ENCODE results near the gene SHANK1. TPM values are rescaled to one million over a fixed set of nuclear protein-coding genes. Genes with fewer than 3 reads are reported as not detected.

The SHANK1 gene
- total RNA-seq, 1 donor from 2014 or later = 0.17 TPM

DNA sequence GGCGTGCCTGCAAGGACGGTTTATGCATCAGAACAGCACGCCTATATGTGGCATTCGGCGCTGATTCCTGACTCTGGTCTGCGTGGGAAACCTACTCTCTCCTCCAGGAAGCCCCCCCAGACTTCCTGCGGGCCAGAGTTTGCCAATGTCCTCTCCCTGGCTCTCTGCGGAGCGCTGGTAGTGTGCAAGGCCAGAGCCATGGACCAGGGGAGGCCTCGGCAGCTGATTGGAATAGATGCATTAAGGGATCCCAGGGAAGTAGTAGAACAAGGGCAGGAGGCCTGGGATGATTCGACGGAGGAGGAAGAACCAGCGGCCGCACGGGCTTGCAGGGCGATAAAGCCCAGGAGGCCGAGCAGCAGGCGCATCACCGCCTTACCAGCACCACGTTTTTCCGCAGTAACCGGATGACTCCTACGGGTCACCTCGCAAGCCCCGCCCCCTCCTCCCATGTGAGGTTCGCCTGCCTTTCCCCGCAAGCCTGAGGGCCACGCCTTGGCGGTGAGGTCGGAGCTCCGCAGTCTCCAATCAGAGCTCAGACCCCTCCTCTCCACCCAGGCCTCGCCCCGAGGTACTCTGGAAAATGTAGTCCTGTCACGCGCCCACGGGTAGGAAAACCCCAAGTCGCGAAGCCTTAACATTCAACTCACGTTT, 8.6 kb upstream of the SHANK1 start:
- DNase-seq = peak; percentile 93

DNA sequence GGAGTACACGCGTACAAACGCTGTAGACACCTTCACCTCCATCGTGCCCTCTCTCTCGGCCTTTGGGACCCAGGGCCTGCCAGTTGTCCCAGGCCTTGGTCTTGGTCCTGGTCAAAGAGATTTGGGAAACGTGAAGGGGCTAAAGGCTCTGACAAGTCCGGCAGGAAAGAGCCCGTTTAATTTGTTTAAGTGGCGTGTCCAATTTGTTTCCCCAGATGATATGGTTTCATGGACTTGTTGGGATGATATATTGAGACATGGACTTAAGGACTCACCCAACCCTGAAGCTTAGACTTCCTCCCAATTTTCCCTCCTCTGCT, 6.3 kb upstream of the SHANK1 start:
- no peak for DNase-seq

DNA sequence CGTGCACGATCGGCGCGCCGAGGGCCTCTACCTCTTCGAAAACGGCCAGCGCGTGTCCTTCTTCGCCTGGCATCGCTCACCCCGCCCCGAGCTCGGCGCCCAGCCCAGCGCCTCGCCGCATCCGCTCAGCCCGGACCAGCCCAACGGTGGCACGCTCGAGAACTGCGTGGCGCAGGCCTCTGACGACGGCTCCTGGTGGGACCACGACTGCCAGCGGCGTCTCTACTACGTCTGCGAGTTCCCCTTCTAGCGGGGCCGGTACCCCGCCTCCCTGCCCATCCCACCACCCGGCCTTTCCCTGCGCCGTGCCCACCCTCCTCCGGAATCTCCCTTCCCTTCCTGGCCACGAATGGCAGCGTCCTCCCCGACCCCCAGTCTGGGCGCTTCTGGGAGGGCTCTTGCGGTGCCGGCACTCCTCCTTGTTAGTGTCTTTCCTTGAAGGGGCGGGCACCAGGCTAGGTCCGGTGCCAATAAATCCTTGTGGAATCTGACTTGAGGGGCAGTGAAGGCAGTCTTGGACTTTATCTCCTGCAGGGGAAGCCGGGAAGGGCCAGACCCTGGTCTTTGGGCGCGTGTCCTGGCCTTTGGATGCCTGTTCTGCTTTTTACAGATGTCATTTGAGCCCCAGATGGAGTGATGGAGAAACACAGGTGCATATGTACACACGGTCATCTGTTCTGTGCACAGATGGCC, 5.8 kb upstream of the SHANK1 start:
- no peak for DNase-seq

DNA sequence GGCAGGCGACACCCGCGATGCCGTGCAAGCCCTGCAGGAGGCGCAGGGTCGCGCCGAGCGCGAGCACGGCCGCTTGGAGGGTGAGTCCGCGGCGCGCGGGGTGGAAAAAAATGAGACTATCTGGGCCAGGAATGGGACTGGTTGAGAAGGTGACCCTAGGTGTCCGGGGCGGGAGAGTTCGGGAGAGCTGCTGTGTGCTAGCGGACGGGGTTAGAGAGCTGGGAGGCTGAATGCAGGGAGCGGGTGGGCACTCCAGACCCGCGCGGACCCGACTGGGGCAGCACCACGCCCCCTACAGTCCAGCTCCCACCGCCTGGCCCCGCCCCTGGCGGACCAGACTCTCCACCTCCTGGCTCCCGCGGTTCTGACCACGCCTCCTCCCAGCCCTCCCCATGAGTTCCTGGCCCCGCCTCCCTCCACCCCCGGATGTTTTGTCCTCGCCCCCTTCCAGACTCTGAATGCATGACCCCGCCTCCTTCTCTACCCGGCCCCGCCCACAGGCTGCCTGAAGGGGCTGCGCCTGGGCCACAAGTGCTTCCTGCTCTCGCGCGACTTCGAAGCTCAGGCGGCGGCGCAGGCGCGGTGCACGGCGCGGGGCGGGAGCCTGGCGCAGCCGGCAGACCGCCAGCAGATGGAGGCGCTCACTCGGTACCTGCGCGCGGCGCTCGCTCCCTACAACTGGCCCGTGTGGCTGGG, 5.1 kb upstream of the SHANK1 start:
- DNase-seq = peak; percentile 100

DNA sequence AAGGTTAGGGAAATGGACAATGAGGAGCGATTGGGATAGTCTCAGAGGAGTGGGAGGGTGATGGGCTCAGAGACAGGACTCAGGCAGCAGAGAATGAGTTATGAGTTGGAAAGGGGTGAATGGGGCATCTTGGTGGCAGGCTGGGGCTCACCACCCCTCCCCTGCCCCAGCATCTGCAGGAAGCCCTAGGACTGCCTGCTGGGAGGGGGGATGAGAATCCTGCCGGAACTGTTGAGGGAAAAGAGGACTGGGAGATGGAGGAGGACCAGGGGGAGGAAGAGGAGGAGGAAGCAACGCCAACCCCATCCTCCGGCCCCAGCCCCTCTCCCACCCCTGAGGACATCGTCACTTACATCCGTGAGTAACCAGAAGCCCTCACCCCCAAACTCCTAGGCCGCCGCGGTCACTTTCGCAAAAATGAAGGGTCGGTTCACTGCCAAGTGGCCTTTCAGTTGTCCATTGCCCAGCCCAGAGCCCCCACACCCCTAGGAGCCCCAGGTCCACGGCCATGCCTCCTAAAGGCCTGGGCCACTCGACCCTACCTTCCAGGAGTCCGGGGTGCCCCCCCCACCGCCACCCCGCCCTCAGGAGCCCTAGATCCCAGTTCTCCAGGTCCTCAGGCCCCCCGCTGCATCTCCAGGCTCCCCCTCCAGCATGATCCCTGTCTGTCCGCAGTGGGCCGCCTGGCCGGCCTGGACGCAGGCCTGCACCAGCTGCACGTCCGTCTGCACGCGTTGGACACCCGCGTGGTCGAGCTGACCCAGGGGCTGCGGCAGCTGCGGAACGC, 4.3 kb upstream of the SHANK1 start:
- DNase-seq = no peak

DNA sequence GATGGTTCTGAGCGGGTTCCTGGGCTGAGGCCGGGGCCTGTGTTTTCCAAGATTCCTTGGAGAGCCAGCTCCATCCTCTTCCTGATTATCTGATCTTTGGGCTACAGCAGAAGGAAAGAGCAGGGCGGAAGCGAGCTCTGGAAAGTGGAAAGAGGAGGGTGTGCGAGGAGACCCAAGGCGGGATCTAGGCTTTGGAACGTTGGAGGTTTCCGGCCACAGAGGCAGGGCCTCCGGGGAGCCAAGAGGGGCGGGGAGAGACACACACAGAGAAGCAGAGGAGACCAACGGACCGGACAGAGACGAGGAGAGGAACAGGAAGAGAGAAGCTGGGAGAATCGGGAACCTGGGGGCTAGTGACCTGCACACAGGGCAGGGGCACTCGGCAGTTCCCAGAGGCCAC, 3.5 kb upstream of the SHANK1 start, which contains the start of gene CLEC11A:
Gene CLEC11A (plus strand): TSS at position 296 of the 400 bp plus-strand sequence. CDS start 162 bp downstream, outside the sequence.
- no peak for DNase-seq

DNA sequence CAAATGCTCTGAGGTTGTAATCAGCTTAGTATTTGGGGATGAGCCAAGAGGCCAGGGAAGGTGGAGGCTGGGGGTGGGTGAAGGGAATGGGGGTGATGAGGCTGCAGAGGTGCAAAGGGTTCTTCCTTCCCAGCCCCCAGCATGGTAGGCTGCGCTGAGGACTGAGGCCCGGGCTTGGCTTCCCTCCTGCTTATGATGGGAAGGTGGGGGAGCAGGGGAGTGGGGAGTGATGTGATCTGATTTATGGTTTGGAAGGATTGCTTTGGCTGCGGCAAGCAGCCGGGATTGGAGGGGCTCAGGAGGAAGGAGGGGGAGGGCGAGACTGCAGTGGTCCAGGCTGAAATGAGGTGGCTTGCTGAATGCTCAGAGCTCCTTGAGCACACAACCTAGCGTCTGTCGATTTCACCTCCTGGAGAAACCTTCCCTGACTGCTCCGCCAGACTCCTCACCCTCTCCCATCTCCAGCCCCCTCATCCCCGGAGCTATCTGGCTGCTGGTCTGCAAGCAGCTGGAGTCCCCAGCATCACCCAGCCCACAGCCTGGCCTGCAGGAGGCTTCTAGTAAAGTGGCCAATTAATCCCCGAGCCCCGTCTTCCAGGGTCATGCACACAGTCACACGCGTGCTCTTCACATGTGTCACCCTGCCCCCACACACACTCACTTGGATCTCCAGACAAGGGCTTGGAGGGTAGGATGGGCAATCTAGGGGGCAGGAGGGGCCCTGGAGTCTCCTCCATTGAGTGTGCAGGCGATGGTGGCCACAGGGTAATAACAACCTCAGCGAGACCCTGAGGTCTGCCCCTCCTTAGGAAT, 2.8 kb upstream of the SHANK1 start:
- DNase-seq = no peak

DNA sequence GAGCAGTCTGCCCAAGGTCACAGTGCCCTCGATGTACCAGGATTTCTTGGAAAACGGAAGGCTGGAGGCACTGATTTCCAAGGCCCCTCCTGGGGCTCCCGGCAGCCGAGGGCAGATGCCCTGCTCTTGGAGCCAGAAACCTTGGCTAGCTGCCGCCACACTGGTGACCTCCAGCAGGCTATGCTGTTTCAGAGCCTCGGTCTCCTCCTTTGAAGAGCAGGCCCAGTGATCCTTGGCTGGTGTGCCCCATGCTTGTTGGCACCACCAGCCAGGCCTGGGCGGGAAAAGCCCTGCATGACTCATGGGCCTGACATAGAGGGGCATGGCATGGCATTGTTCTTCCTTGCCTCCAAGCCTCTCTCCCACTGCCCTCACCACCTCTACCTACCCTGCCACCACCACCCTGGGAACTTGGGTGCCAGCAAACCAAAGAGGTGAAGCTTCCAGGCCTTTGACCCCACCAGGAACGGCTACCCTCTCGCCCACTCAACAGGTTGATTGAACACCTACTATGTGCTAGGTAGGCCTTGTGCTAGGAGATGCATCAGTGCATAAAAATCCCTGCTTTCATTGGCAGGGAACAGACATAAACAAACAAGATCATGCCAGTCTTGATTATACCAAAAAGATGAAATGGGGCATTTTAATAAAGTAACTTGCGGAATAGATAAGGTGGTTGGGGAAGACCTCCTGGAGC, 2.0 kb upstream of the SHANK1 start:
- no peak for DNase-seq

DNA sequence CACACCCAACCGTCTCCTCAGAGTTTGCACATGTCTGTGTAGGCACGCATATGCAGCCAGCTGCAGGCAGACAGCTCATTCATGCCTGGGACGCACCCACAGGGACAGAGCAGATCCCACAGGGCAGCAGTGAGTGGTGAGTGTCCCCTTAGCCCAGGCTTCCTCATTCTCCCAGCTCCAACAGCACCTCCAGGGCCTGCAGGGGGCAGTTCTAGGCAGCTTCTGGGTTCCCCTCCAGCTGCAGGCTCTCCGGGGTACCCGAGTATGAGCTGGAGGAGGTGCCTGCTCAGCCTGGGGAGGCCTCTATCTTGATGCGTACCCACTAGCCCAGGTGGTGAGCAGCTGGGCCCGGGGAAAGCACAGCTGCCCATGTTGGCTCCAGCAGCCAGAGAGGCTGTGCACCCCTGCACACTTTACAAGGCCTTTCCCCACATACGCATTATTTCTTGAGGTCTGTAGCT, 1.3 kb upstream of the SHANK1 start:
- no peak for DNase-seq

DNA sequence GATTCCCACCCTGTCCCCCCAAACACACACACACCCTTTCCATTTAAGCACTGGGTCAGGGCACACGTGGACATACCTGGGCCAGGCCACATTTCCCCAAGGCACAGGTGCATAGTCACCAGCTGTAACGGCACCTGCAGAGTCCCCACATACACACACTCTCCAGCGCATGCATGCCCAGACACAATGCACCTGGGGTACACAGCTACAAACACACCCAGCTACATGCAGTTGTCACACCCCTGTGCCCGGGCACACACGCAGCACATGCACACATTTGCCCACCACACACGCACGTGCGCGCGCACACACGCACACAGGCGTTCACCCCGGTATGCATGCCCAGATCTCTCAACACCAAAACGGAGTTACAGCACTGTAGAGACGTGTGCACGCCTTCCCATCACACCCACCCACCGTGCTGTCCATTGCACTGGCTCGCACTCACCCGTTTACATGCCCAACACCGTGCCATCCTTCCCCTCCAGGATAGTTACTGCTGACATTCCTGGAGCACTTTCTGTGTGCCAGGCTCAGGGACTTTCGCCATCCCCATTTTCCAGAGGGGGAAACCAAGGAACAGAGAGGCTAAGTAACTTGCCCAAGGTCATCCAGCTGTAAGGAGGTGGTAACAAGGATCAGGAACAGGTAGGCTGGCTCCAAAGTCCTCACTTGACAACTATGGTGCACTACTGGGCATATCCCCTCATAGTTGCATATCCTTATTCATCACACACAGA, 749 bp upstream of the SHANK1 start:
- no peak for DNase-seq

DNA sequence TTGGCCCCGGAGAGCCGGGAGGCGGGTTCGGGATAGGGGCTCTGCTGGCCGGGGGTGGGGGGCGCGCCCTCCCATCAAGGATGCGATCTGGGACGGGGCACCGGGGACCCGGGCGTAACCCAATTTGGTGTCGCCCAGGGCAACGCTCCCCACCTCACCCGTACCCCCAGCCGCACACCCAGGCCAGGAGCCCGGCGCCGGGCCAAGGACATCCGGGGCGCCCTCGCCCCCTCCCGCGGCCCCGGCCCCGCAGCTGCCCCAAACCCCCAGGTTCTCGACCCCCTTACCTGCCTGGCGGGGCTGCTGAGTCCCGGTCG, 525 bp downstream of the SHANK1 start:
- no peak for DNase-seq

DNA sequence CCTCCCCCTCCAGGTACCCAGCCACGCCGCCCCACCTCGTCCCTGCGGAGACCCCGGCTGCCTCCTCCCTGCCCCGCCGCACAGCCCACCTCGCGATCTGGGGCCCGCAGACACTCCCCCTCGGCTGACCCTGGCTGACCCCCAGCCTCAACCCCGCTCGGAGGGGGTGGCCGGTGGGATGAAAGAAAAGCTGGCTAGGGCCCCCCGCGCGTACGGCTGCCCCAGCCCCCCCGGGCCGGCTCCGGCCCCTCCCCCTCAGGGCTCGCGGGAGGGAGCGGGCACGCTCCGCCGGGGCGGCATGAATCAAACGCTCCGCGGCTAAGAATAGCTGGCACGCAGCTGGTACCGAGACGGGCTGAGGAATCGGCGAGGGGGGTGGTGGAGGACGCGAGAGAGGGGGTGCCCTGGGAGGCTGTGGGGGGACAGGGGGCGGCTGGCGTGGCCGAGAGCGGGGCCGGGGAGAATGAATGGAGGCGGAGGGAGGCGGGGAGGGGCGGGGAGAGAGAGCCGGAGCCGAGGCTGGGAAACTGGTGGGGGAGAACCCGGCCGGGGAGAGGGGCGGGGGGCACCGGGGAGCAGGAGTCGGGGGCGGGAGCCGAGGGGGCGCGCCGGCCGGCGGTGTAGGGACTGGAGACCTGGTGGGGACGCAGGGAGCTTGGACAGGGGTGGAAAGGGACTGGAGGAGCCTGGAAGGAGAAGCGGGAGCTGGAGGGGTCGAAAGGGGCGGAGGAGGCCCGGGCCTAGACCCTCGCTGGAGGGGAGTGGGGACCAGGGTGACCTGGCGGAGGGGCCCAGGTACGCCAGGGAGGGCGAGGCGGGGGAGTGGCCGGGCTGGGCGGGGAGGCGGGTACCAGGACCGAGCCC, 1.1 kb downstream of the SHANK1 start:
- DNase-seq = no peak

DNA sequence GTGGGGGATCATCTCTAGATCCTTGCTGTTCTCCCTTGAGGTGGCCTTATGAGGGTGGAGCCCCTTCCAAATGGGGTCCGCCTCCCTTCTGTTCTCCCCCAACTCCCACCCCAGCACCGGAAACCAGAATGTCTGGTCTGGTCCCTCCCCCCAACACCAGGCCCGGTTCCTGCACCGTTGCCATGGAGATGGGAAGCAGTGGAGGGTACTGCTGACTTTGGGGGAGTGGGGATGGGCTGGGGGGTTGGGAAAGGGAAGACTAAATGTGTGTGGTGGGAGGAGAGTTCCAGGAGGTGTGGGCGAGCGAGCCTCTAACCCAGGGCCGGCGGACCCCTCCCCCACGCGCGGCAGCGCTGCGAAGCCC, 1.7 kb downstream of the SHANK1 start:
- DNase-seq = no peak

DNA sequence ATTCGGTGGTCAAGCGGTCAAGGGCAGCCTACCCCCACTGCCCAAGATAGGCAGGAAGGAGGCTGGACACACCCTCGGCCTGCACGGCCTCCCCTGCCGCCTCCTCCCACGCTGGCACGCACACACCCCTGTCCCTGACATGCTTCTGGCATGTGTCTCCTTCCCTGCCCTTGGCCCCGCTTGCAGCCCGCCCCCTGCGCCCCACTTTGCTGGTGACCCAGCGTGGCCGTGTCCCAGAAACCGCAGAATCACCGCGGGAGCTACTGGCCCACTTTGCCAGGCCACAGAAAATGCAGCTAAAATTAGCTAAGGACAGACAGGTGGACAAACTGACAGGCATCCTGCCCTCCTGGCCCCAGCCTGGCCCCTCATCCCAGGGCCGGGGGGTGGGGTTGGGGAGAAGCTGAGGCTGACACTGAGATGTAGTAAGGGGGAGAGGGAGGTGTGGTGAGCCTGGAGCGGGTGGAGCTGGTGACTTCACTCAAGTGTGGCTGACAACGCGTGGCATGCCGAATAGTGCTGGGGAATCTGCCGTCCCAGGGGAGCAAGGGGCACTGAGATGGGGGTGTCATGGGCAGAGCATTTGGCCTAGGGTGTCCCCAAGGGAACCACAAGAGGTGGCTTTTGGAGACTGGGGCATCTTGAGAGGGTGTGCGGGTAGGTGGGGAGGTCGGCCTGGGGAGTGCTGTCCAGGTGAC, 2.4 kb downstream of the SHANK1 start:
- no peak for DNase-seq

DNA sequence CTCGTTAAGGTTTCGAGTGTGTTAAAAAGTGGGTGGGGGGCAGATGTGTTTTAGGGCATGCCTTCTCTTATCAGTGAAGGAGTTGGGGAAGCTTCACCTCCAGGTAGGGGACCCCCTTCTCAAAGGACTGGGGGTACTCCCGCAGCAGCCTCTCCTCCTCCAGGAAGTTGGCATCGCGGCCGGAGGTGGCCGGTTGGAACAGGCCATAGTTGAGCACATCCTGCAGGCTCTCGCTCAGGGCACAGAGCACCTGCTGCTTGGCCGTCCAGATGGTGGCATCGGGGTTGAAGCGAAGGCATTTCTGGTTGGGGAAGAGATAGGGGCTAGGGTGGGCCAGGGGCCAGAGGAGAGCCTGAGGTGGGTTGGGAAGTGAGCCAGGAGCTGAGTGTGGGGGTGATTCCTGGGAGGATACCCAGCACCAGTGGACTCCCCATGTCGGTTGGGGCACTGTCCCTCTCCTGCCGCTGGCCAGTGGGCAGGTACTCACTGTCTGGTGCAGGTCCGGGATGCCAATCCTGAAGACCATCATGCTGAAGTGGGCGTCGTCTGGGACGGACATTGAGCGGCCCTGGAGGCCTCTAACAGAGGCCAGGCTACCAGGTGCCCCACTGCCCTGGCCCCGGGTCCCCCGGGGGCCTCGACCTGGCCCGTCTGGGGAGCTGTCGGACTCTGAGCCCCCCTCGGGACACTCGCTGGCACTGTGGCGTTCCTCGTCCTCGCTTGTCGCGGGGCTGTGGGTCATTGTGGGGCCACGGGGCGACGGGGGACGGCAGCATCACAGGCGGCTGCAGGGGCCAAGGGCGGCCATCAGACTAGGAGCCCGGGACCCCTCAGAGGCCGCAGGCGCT, 3.2 kb downstream of the SHANK1 start:
- DNase-seq = no peak

DNA sequence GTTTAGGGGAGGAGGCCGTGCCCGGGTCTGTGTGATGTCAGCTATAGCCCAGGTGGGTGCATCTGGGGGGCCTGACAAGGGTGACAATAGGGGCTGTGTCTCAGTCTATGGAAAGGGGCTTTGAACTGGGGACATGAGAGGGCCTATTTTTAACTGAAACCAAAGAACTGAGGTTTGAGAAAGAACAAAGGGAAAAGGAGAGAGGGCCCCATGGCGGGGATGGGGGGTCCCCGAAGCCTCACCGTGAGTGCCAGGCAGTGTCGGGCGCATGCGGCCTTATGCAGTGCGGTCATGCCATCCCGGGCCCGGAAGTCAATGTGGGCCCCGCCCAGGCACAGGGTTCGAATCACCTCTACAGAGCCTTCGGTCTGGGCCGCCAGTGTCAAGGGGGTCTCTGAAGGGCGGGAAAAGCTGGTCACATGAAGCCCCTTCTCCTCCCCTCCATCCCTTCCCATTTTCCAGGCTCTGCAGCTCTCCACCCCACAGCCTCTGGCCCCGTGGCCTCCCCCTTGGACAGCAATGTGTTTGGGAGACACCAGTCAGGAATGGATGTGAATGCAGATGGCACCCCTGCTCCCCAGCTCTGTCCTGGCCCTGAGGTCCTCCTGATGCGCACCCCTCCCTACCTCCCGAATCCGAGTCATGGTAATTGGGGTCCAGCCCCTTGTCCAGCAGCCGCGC, 5.9 kb downstream of the SHANK1 start:
- DNase-seq = no peak

DNA sequence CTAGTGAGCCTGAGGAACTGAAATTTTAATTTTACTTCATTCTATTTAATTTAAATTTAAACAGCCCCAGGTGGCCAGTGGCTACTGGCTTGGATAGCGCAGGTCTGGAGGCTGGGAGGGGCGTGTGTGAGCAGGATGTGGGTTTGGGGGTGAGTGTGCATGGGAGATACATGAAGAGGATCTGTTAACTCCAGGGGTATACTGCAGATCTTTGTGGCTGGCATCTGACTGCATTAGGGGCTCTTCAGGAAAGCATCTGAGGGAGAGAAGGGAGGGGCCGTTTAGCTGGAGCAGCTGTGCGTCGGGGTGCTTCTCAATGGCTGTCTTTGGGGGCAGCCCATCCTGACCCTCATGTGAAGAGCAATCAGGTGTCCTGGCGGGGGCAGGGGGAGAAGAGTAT, 6.8 kb downstream of the SHANK1 start:
- no peak for DNase-seq

DNA sequence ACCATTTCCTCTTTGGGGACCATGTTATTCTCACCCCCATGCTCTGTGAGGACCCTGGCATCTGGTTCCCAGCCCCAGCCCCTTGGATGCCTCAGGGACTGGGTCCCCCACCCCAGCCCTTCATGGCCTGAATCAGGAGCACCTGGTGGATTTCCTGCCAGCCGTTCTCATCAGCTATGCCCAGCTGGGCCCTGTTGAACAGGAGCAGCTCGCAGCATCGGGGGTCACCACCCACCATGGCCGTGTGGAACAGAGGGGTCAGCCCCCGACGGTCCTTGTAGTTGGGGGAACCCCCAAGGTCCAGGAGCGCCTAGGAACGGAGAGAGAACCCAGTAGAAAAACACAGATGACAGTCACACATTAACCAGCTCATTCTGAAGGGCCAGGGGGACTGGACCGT, 7.8 kb downstream of the SHANK1 start:
- DNase-seq = no peak
